ENCODE data around the gene HMOX1.
A peak's percentile ranks its signal among the peaks of the same experiment; 100 is the strongest.

Gene HMOX1

DNA sequence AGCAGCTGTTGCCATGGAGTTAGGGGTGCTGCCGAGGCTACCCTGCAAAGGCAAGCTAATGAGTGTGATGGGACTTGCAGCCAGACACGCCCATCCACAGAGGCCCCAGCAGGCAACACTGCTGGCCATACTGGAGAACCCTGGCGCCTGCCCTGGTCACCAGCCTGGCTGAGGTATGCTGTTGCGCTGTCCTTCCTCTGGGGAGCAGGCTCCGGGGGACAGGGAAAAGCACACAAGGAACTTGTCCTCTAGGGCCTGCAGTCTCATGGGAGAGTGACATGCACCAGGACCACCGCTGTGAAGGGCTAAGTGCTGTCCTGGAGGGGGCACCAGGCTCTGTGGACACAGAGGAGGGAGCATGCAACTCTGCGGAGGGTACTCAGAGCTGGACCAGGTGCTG is 45.4 kb upstream of the HMOX1 start:
- Histone ChIP-seq H3K4me1 (peaks cover 15% of the 10 kb centered on the region), H3K36me3 (ENCODE audit: control insufficient read depth, insufficient read depth, low read length) (no peaks in the 10 kb centered on the region), H3K27ac (peak overlapping the region; percentile 83), H3K4me2 (ENCODE audit: low read length) (no peak overlapping the region), H3K4me3 (ENCODE audit: low read depth, low read length) (no peak overlapping the region), H2AFZ (no peak overlapping the region), H3K9ac (no peak overlapping the region), H3K27me3 (ENCODE audit: control insufficient read depth, insufficient read depth, low read length) (no peaks in the 10 kb centered on the region), H3K79me2 (no peaks in the 10 kb centered on the region), H3K9me3 (ENCODE audit: control insufficient read depth, low read length) (no peaks in the 10 kb centered on the region)
- TF ChIP-seq, protein P1, sequence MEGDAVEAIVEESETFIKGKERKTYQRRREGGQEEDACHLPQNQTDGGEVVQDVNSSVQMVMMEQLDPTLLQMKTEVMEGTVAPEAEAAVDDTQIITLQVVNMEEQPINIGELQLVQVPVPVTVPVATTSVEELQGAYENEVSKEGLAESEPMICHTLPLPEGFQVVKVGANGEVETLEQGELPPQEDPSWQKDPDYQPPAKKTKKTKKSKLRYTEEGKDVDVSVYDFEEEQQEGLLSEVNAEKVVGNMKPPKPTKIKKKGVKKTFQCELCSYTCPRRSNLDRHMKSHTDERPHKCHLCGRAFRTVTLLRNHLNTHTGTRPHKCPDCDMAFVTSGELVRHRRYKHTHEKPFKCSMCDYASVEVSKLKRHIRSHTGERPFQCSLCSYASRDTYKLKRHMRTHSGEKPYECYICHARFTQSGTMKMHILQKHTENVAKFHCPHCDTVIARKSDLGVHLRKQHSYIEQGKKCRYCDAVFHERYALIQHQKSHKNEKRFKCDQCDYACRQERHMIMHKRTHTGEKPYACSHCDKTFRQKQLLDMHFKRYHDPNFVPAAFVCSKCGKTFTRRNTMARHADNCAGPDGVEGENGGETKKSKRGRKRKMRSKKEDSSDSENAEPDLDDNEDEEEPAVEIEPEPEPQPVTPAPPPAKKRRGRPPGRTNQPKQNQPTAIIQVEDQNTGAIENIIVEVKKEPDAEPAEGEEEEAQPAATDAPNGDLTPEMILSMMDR (IDR thresholded peaks at IDR 0.05): no peak

DNA sequence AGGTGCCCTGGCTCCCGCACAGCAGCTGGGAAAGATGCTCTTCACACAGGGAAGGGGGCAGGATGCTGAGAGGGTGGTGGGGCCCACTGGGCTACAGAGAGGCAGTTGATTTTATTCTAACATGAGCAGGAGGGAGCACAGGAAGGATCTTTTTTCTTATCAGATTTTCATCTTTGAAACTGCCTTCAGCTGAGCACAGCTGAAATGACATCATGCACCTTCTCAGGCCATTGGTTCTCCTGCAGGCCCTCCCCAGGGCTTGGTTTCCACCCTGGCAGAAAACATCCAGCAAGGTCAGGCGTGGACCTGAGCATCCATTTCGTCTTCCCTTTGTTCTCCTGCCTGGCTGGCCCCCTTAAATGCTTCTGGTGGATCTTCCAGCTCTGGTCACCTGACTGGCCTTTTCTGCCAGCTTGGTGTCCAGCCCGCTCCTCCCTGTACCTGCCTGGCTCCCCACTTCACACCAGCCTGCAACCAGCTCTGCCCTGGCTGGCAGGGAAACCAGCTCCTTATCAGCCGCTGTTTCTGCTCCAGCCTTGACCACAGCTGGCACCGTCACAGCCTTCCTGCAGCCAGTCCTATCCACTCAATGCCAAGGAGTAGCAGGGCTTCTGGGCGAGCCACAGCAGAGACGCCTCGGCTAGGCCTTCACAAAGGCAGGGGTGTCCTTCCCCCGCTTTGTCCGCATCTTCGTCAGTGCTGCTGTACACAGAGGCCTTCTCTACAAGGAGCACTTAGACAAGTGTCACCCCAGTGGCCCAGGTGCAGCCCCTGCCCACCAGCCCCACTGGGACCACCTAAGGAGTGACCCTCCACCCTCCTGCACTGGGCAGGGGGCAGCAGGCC is 44.7 kb upstream of the HMOX1 start:
- no peaks in the 10 kb centered on the region for H3K79me2 ChIP-seq
- H3K4me3 ChIP-seq (ENCODE audit: low read depth, low read length): no peak overlapping the region
- no peak overlapping the region for H3K4me2 ChIP-seq (ENCODE audit: low read length)
- H2AFZ ChIP-seq: no peak overlapping the region
- H3K36me3 ChIP-seq (ENCODE audit: control insufficient read depth, insufficient read depth, low read length): no peaks in the 10 kb centered on the region
- H3K27me3 ChIP-seq (ENCODE audit: control insufficient read depth, insufficient read depth, low read length): no peaks in the 10 kb centered on the region
- TF ChIP-seq, protein P1 (IDR thresholded peaks at IDR 0.05): no peak
- H3K9ac ChIP-seq: no peak overlapping the region
- H3K4me1 ChIP-seq: peaks cover 12% of the 10 kb centered on the region
- no peaks in the 10 kb centered on the region for H3K9me3 ChIP-seq (ENCODE audit: control insufficient read depth, low read length)
- H3K27ac ChIP-seq: peak overlapping the region; percentile 83

DNA sequence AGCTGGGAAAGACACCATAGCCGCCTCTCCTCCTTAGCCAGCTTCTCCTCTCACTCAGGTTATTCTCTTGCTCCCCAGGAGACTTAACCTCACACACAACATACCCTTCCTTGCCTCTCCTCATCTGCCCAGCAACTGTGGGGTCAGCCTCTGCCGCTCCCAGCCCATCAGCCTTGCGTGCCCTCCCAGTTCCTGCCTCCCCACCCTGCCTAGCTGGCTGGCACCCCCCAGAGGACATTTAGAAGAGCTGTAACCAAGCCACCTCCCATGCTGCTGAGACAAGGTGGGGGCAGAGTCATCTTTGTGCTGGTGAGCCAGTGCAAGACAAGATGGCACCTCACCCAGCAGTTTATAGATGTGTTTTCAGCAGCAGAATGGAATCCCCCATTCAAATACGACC is 43.0 kb upstream of the HMOX1 start:
- no peaks in the 10 kb centered on the region for H3K9me3 ChIP-seq (ENCODE audit: control insufficient read depth, low read length)
- H2AFZ ChIP-seq: no peak overlapping the region
- no peak overlapping the region for H3K9ac ChIP-seq
- H3K36me3 ChIP-seq (ENCODE audit: control insufficient read depth, insufficient read depth, low read length): no peaks in the 10 kb centered on the region
- H3K27me3 ChIP-seq (ENCODE audit: control insufficient read depth, insufficient read depth, low read length): no peaks in the 10 kb centered on the region
- TF ChIP-seq, protein P1 (IDR thresholded peaks at IDR 0.05): no peak
- no peak overlapping the region for H3K4me3 ChIP-seq (ENCODE audit: low read depth, low read length)
- no peak overlapping the region for H3K4me2 ChIP-seq (ENCODE audit: low read length)
- H3K79me2 ChIP-seq: no peaks in the 10 kb centered on the region
- peaks cover 18% of the 10 kb centered on the region for H3K4me1 ChIP-seq
- no peak overlapping the region for H3K27ac ChIP-seq

DNA sequence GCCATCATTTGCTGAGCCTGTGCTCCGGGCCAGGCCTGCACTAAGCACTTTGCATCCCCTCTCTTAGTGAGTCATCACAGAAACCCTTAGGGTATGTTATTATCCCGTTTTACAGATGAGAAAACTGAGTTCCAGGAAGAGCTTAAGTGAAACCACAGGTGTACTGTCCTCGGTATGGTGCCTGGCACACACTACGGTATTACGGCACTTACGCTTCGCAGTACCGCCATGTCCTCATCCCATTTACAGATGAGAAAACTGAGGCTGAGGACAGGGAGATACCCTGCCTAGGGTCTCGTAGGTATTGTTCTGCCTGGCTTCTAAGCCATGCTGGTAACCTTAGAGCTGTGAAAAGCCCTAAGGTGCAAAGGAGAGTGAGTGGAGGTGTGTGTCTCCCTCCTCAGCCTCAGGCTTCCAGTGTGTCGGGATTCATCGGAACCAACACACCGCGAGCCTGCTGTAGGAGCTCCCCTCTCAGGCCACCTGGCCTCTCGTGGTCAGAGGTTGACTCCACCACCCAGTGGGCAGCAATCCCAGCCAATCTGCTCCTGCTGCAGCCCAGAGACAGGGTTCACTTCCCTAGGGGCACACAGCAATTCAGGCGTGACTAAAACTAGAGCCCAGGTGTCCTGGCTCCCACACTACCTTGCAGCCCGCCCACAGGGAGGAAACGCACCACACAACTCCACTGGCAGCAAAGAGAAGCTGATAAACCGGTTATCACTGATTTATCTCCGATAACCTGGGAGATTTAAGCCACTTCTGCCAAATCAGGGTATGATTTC is 39.6 kb upstream of the HMOX1 start:
- H3K4me1 ChIP-seq: peaks cover 10% of the 10 kb centered on the region
- no peak overlapping the region for H3K9ac ChIP-seq
- H3K9me3 ChIP-seq (ENCODE audit: control insufficient read depth, low read length): no peaks in the 10 kb centered on the region
- no peaks in the 10 kb centered on the region for H3K36me3 ChIP-seq (ENCODE audit: control insufficient read depth, insufficient read depth, low read length)
- no peaks in the 10 kb centered on the region for H3K79me2 ChIP-seq
- TF ChIP-seq, protein P1 (IDR thresholded peaks at IDR 0.05): no peak
- H3K4me3 ChIP-seq (ENCODE audit: low read depth, low read length): no peak overlapping the region
- H3K27ac ChIP-seq: peak overlapping the region; percentile 24
- H2AFZ ChIP-seq: no peak overlapping the region
- no peaks in the 10 kb centered on the region for H3K27me3 ChIP-seq (ENCODE audit: control insufficient read depth, insufficient read depth, low read length)
- no peak overlapping the region for H3K4me2 ChIP-seq (ENCODE audit: low read length)
